ENCODE results near the gene CPD. TPM values are rescaled to one million over a fixed set of nuclear protein-coding genes. Genes with fewer than 3 reads are reported as not detected.

CPD gene
- total and polyA plus RNA-seq, 9 of the 15 experiments (the other 6 are each of a cell fraction or from before 2014, with no cell fraction given), result 4.5 to 24.4 (median 20.4) TPM

- no peaks in the 10 kb centered on the region for H3K9me1 ChIP-seq (ENCODE audit: control insufficient read depth, insufficient read depth, low read length)
- H3K27me3 ChIP-seq (ENCODE audit: control insufficient read depth in 2 of 2, insufficient read depth in 2 of 2, low read length in 2 of 2), result no peaks in the 10 kb centered on the region
- H2AFZ ChIP-seq (ENCODE audit: low read depth, low read length), result no peak overlapping the region
- in situ Hi-C loops (cut with MboI) (no loop called here), intact Hi-C loops (cut with micrococcal nuclease) (no loop called here)
- no peak for DNase-seq (ENCODE audit: extremely low read depth in 1 of 4, low spot score in 3 of 4)
- no peak overlapping the region for H3K27ac ChIP-seq (ENCODE audit: extremely low read depth, low read depth, low read length)
- WGBS (ENCODE audit: insufficient coverage, low coverage, missing lambda C conversion rate), result 26% methylated on average over 5 of the region's 5 CpGs
- no TSS peak for BruUV-seq (replicated peaks)
- POLR2A ChIA-PET, result no interaction called here
- H3K9ac ChIP-seq (ENCODE audit: insufficient read depth in 1 of 2, low read depth in 2 of 2, low read length in 2 of 2), result no peak overlapping the region
- no peaks in the 10 kb centered on the region for H3K79me2 ChIP-seq (ENCODE audit: control insufficient read depth, insufficient read depth, low read length)
- peaks cover 4% of the 10 kb centered on the region for H3K9me3 ChIP-seq (replicated peaks; ENCODE audit: control insufficient read depth, insufficient read depth, low read depth, low read length)
- ATAC-seq, result no peak
- FAIRE-seq, result no peak
- no peaks in the 10 kb centered on the region for H3K4me1 ChIP-seq (replicated peaks in 1 of 2; ENCODE audit: control insufficient read depth in 2 of 2, insufficient read depth in 2 of 2, low read length in 2 of 2)
- no peaks in the 10 kb centered on the region for H3K36me3 ChIP-seq (ENCODE audit: control insufficient read depth, insufficient read depth, low read length)
- H3K4me2 ChIP-seq (ENCODE audit: insufficient read depth, low read length), result no peak overlapping the region
- no peaks in the 10 kb centered on the region for H4K20me1 ChIP-seq (replicated peaks; ENCODE audit: control insufficient read depth, insufficient read depth, low read length)
- H3K4me3 ChIP-seq, result no peak overlapping the region
- CTCF ChIA-PET (ENCODE audit: low intra/inter-chr PET ratio), result no interaction called here
- TF ChIP-seq SMARCE1 (IDR thresholded peaks at IDR 0.05), result no peak
- no peak for TF ChIP-seq ZNF696 (CRISPR knock-in tag; conservative IDR thresholded peaks at IDR 0.05)
- no peak for TF ChIP-seq CBFA2T3 (IDR thresholded peaks at IDR 0.05)
- TF ChIP-seq ZNF668 (CRISPR knock-in tag; IDR thresholded peaks at IDR 0.05), result no peak
- TF ChIP-seq BMI1 (IDR thresholded peaks at IDR 0.05; ENCODE audit: low read length), result no peak
- no peak for TF ChIP-seq CBFA2T2 (conservative IDR thresholded peaks at IDR 0.05)
- no peak for TF ChIP-seq PCBP1 (IDR thresholded peaks at IDR 0.05; ENCODE audit: low read depth, low read length, poor library complexity, severe bottlenecking)
- TF ChIP-seq C11orf30 (IDR thresholded peaks at IDR 0.05; ENCODE audit: low read depth), result 0 out of 2 replicates have a peak, but pooled peaks have one; percentile 23
- TF ChIP-seq FOXO4 (CRISPR knock-in tag; IDR thresholded peaks at IDR 0.05), result no peak
- TF ChIP-seq MTA2 (IDR thresholded peaks at IDR 0.05; ENCODE audit: low read depth), result no peak
- no peak for TF ChIP-seq RBM14 (IDR thresholded peaks at IDR 0.05; ENCODE audit: borderline replicate concordance, insufficient read depth, low read depth, low read length)
- no peak for TF ChIP-seq RNF219 (CRISPR knock-in tag; IDR thresholded peaks at IDR 0.05)
- TF ChIP-seq GATAD2B (IDR thresholded peaks at IDR 0.05; ENCODE audit: borderline replicate concordance), result no peak
- TF ChIP-seq SNRNP70 (optimal IDR thresholded peaks at IDR 0.05; ENCODE audit: low read depth, low read length), result no peak
- no peak for TF ChIP-seq ASH1L (IDR thresholded peaks at IDR 0.05; ENCODE audit: borderline replicate concordance, low read depth, partially characterized antibody)
- no peak for TF ChIP-seq BRF1 (IDR thresholded peaks at IDR 0.05; ENCODE audit: borderline replicate concordance, extremely low read depth, insufficient read length)
- TF ChIP-seq TEAD4 (IDR thresholded peaks at IDR 0.05; ENCODE audit: low read length), result no peak
- no peak for TF ChIP-seq TEAD4 (CRISPR knock-in tag; IDR thresholded peaks at IDR 0.05; ENCODE audit: borderline replicate concordance)
- TF ChIP-seq PTRF (tag; IDR thresholded peaks at IDR 0.05), result no peak
- no peak for TF ChIP-seq POLR2H (tag; IDR thresholded peaks at IDR 0.05; ENCODE audit: low read depth)
Observed at GRCh38 chr17:30358055-30358760, 20.5 kb upstream of the CPD start.
